Rectal smooth muscle tissue (tissue), 1 donor: ENCODE results near the gene ROBO4.

Source experiments
- H3K27ac ChIP-seq: one replicate; pipeline ENCODE4 v1.7.0; 2013; ENCODE audit warnings: low read depth, low read length, inconsistent platforms
- H3K27me3 ChIP-seq: one replicate; pipeline ENCODE4 v1.7.0; 2013; ENCODE audit warnings: low read length; ENCODE audit not compliant: control insufficient read depth, insufficient read depth
- H3K36me3 ChIP-seq: one replicate; pipeline ENCODE4 v1.7.0; 2013; ENCODE audit warnings: low read length; ENCODE audit not compliant: control insufficient read depth, insufficient read depth
- H3K4me1 ChIP-seq: one replicate; pipeline ENCODE4 v1.7.0; 2013; ENCODE audit warnings: low read length; ENCODE audit not compliant: control insufficient read depth, insufficient read depth
- H3K4me3 ChIP-seq: one replicate; pipeline ENCODE4 v1.7.0; 2013; ENCODE audit warnings: low read length
- H3K9ac ChIP-seq: one replicate; pipeline ENCODE4 v1.7.0; 2013; ENCODE audit warnings: low read length

The ROBO4 gene

DNA sequence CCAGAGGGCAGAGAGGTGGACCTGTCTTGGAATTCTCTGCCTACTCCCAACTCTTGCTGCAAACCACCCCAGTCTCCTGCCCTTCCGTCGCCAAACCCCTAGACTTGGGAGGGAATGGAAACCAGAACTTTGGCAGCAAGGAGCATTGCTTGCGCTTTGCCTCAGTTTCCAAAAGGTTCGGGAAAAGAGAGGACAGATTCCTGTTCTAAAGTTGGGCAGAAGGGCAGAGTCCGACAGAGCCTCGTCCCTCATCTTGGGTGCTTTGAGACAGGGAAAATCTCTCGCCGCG is 32.8 kb downstream of the ROBO4 start:
- no peak overlapping the region for H3K9ac ChIP-seq
- H3K4me1 ChIP-seq: peaks cover 7% of the 10 kb centered on the region
- no peak overlapping the region for H3K4me3 ChIP-seq
- H3K36me3 ChIP-seq: no peaks in the 10 kb centered on the region
- H3K27ac ChIP-seq: no peak overlapping the region
- peaks cover 56% of the 10 kb centered on the region for H3K27me3 ChIP-seq

DNA sequence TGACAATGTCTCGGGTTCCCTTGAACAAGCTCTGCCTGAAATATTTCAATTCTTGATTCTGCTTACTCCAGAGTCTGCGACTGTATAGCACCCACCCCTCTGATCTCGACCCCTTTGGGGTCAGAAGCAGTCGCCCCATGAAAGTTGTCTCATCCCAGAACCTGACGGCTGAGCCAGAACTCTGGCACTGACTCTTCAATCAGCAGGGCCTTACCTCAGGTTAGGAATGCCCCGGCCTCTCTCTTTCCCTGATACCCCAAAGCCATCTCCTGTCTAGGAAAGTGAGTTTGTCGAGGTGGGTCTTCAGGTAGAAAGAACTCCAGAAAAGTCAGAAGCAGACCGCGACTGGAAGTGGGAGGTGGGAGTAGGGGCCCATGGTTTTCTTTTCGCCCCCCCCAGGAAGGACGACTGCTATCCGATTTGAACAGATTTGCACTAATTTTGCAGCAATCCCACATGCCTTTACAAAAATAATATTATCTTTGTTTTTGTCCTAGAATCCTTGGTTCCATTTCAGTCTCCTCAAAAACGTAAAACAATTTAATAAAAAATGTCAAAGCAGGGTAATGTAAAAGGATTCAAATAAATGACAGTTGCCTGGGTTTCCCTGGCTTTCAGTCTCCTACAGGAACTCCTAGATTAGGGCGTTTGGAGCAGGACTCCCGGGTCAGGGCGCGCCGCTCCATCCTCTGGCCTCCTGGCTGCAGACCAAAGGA is 33.3 kb downstream of the ROBO4 start:
- Histone ChIP-seq H3K4me3 (no peak overlapping the region), H3K4me1 (peaks cover 7% of the 10 kb centered on the region), H3K27me3 (peaks cover 52% of the 10 kb centered on the region), H3K36me3 (no peaks in the 10 kb centered on the region), H3K27ac (no peak overlapping the region), H3K9ac (no peak overlapping the region)

DNA sequence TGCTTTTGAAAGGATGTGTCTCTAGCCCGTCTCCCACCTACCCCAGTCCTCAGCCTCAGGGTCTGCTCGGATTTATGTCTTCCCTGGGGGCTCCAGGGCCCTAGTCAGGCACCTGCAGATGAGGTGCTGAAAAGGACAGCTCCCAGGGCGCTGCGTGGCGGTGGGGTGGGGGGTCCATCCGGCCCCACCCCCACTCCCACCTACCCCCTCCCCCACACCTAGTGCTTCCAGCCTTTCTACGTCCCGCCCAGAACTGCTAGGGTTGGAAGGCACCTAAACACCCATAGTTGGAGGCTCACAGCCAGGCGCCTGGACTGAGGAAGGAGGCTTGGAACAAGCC is 33.9 kb downstream of the ROBO4 start:
- Histone ChIP-seq H3K9ac (no peak overlapping the region), H3K36me3 (no peaks in the 10 kb centered on the region), H3K27me3 (peaks cover 46% of the 10 kb centered on the region), H3K4me1 (peaks cover 7% of the 10 kb centered on the region), H3K4me3 (no peak overlapping the region), H3K27ac (no peak overlapping the region)

DNA sequence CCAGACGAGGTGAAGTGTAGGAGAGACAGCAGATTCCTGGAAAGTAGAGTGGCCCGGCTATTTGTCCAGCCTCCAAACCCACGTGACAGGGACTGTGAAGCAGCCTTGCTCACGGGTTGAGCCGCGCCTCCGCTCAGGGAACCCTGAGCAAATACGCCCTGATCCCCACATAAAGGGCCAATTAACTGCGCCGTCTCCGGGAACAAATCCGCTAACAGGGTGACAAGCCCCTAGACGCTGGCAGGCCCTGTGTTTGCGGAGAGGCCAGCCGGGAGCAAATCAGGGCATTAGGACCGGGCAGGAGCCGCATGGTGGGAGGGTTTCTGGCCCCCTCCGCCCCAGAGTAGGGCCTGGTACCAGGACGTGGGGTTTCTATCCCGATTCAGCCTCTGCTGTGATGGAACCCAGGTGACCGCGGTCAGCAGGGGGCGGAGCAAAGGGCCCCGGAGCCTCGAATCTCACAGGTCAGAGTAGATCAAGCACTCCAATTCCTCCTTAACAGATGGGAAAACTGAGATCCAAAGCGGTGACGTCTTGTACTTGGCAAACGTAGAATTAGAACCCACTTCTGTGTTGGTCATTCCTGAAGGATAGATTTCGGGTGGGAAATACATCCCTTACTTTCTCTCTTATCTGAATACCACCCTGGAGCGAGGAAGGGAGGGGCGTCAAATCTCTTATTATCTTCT is 34.4 kb downstream of the ROBO4 start:
- peak overlapping the region; percentile 29 for H3K4me3 ChIP-seq
- peaks cover 7% of the 10 kb centered on the region for H3K4me1 ChIP-seq
- H3K9ac ChIP-seq: no peak overlapping the region
- H3K36me3 ChIP-seq: no peaks in the 10 kb centered on the region
- H3K27ac ChIP-seq: no peak overlapping the region
- peaks cover 42% of the 10 kb centered on the region for H3K27me3 ChIP-seq

DNA sequence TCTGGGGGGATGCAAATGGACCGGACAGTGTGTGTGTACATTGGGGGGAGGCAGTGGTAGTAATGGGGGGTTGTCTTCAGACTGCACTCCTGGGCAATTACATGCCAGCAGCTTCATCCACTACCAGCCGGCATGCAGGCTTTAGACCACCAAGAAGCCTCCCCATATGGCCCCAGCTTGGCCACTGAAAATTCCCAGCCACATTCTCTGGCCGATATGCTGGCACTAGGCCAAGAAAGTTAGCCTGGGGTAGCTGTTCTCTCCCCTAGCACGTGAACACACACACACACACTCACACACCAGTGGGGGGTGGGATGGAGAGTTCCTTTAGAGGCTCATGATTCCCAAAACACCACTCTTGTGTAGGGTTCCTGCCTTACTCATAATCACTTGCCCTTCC is 36.0 kb downstream of the ROBO4 start:
- Histone ChIP-seq H3K4me1 (peaks cover 7% of the 10 kb centered on the region), H3K27ac (no peak overlapping the region), H3K4me3 (no peak overlapping the region), H3K36me3 (no peaks in the 10 kb centered on the region), H3K9ac (no peak overlapping the region), H3K27me3 (peaks cover 34% of the 10 kb centered on the region)

DNA sequence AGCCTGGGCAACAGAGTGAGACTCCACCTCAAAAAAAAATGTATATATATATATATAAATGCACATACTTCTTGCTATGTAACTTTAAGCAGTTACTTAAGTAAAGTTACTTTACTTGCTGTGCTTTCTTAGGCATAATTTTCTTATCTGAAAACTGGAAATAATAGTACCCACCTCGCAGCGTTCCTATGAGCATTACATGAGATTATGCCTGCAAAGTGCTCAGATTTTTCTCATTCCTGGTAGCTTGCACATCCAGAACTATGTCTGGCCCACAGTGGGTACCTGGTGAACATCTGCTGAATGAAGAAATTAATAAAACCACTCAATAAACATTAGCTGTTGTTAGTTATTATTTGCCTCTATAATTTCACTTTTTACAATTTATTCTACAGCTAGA is 38.5 kb downstream of the ROBO4 start:
- H3K4me3 ChIP-seq: no peak overlapping the region
- peaks cover 12% of the 10 kb centered on the region for H3K27me3 ChIP-seq
- H3K36me3 ChIP-seq: no peaks in the 10 kb centered on the region
- no peaks in the 10 kb centered on the region for H3K4me1 ChIP-seq
- no peak overlapping the region for H3K27ac ChIP-seq
- no peak overlapping the region for H3K9ac ChIP-seq

DNA sequence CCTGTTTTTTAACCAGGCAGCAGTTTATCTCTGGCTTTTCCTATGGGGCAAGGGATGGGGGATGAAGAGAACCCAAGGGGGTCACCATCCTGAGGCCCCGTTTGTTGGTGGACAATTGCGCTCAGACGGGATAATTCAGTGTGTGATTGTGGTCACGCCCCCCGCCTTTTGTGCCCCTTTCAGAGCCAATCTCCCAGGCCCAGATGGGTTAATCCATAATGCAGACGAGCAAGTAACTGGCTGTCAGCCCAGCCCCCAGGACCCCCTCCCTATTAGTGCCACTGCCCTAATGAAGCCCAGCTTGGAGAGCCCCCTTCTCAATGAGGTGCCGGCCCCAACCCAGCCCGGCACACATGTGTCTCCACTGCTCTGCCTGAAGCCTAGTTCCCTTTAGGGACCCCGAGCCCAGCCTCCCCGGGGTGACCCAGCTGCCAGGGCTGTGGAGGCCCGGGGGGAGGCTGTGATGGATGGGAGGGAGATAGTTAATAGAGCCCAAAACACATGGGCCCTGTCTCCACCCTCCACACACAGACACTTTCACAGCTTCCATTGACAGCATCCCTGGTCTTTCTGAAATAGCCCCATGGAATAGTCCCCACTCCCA is 51.5 kb downstream of the ROBO4 start:
- Histone ChIP-seq H3K9ac (no peak overlapping the region), H3K27ac (no peak overlapping the region), H3K36me3 (no peaks in the 10 kb centered on the region), H3K4me1 (no peaks in the 10 kb centered on the region), H3K27me3 (peaks cover 44% of the 10 kb centered on the region), H3K4me3 (no peak overlapping the region)

DNA sequence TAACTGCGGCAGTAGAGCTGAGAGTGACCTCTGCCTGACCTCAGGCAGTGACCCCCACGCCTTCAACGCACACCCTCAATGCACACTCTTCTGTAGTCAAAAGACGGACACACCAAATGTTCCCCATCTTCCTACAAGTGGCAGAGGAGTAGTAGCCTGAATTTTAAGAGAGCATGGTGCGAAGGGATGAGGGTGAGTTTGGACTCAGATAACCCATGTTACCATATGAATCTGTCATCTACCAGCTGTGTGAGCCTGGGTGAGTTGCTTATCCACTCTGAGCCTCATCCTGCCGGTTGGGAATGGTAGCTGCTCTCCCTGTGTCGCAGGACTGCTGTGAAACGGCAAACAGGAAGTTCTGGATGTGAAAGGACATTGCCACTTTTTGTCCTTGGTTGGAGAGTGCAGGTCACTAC is 53.0 kb downstream of the ROBO4 start:
- no peak overlapping the region for H3K4me3 ChIP-seq
- no peak overlapping the region for H3K9ac ChIP-seq
- H3K27me3 ChIP-seq: peaks cover 52% of the 10 kb centered on the region
- no peaks in the 10 kb centered on the region for H3K4me1 ChIP-seq
- no peaks in the 10 kb centered on the region for H3K36me3 ChIP-seq
- H3K27ac ChIP-seq: no peak overlapping the region

DNA sequence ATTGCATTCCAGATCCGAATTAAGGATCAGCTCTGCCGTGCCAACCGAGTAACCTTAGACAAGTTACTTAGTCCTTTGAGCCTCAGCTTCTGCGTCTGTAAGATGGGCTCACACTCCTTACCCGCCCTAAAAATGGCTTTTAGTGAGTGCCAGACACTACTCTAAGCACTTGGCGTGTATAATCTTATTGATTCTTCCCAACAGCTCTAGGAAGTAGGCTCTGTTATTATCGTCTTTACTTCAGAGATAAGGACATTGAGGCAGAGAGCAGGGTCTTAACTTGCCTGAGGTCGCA is 54.1 kb downstream of the ROBO4 start:
- H3K36me3 ChIP-seq: no peaks in the 10 kb centered on the region
- no peak overlapping the region for H3K4me3 ChIP-seq
- no peaks in the 10 kb centered on the region for H3K4me1 ChIP-seq
- no peak overlapping the region for H3K27ac ChIP-seq
- H3K9ac ChIP-seq: no peak overlapping the region
- H3K27me3 ChIP-seq: peaks cover 59% of the 10 kb centered on the region

DNA sequence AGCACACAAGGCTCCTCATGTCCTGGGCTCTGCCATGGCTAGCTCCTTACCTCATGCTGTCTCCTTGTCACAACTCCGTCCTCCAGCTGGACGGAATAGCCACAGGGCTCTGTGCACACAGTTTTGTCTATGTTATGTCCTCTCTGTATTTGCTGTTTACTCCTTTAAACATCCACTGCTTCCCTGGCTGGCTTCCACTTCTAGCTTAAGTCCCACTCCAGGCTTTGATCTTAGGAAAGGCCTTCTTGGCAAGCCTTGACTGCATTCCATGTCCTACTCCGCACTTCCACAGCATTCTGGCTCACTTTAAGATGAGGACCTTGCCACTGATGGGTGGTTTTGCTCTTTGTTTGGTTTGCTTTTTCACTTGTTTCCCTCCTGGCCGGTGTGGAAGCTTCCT is 55.4 kb downstream of the ROBO4 start:
- H3K9ac ChIP-seq: no peak overlapping the region
- no peak overlapping the region for H3K27ac ChIP-seq
- no peaks in the 10 kb centered on the region for H3K36me3 ChIP-seq
- H3K4me1 ChIP-seq: no peaks in the 10 kb centered on the region
- H3K4me3 ChIP-seq: no peak overlapping the region
- H3K27me3 ChIP-seq: peaks cover 65% of the 10 kb centered on the region

DNA sequence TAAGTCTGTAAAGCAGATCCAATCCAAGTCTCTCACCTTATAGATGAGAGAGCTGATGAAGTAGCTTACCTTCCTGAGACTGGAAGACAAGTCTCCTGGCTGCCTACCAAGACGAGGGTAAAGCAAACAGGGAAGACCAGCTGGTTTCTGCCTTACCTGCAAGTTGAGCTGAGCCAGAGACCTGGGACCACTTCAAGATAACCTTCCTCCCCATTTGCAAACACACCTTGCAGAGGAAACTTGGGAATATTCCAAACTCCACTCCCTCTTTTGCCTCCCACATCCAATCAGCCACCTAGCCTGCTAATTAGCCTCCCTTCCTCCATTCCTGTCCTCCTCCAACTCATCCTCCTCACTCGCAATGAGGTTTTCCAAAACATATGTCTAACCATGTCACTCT is 55.8 kb downstream of the ROBO4 start:
- no peak overlapping the region for H3K27ac ChIP-seq
- no peak overlapping the region for H3K9ac ChIP-seq
- peaks cover 65% of the 10 kb centered on the region for H3K27me3 ChIP-seq
- no peak overlapping the region for H3K4me3 ChIP-seq
- no peaks in the 10 kb centered on the region for H3K4me1 ChIP-seq
- H3K36me3 ChIP-seq: no peaks in the 10 kb centered on the region

DNA sequence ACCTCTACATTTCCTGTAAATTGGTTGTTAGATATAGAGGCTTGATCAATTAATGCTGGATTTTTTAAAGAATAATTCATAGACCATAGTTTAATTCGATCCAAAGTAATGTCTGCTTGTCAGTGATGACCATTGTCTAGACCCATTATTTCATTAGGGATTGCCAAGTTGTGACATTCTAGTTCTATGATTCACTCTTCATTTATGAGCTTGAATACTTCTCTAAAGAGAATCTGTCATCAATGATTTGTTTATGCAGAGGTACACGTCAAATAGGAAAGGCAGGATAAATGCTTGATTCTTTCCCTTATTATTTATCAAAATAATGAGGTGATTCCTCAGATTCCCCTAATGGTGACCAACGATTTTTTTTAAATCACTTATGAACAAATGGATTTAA is 56.5 kb downstream of the ROBO4 start:
- H3K36me3 ChIP-seq: no peaks in the 10 kb centered on the region
- no peak overlapping the region for H3K27ac ChIP-seq
- peaks cover 65% of the 10 kb centered on the region for H3K27me3 ChIP-seq
- H3K4me3 ChIP-seq: no peak overlapping the region
- H3K9ac ChIP-seq: no peak overlapping the region
- H3K4me1 ChIP-seq: peaks cover 2% of the 10 kb centered on the region

DNA sequence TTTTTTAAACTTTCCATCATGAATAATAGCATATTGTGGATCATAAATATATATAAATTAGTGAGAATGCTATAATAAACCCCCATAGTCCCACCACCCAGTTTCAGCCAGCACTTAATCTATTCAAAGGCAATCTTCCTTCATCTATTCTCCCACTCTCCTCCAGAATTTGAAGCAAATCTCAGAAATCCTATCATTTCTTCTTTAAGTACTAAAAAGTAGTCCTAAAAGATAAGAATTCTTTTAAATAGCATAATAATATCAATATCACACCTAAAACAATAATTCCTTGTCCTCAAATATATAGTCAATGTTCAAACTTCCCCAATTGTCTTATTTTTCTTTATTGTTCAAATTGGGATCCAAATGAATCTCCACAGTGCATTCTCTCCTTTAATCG is 57.0 kb downstream of the ROBO4 start:
- H3K27ac ChIP-seq: no peak overlapping the region
- H3K4me3 ChIP-seq: no peak overlapping the region
- peaks cover 62% of the 10 kb centered on the region for H3K27me3 ChIP-seq
- H3K9ac ChIP-seq: no peak overlapping the region
- no peaks in the 10 kb centered on the region for H3K36me3 ChIP-seq
- peaks cover 3% of the 10 kb centered on the region for H3K4me1 ChIP-seq
